Measurements from ENCODE around the gene OR51V1.
"Not testable (repeated sequence)": the region's sequence is repeated elsewhere in the genome, so short reads cannot be mapped to it uniquely, and the experiment has no call there.

Gene OR51V1, protein sequence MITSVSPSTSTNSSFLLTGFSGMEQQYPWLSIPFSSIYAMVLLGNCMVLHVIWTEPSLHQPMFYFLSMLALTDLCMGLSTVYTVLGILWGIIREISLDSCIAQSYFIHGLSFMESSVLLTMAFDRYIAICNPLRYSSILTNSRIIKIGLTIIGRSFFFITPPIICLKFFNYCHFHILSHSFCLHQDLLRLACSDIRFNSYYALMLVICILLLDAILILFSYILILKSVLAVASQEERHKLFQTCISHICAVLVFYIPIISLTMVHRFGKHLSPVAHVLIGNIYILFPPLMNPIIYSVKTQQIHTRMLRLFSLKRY

DNA sequence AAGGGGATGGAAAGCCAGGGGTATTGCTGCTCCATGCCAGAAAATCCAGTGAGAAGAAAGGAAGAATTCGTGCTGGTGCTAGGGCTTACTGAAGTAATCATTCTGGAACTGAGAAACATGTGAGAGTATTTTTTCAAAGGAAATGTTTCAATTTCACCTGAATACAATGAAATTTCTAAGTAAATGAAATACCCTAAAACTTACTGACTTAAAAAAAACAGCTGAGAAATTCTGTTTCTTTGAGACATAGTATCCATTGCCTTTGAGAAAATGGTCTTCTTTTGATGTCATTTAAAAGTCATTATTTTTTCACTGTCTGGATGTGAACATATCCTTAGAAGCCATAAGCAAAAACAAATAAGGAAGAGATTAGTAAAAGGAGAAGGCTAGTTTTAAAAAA lies at the start of gene OR51V1:
TSS of gene OR51V1 (minus strand) at position 101 of the 400 bp plus-strand sequence. CDS start at position 101, 0 bp downstream.
- CTCF ChIA-PET: interaction anchor here (0.9 to 6.0 kb wide), 4 partner anchors 90 to 180 kb away, joined by 3 to 66 read pairs (median 15); no protein-coding TSS in a partner anchor
- no peak for DNase-seq (ENCODE audit: low read depth, low spot score)
- TF ChIP-seq, protein P1, sequence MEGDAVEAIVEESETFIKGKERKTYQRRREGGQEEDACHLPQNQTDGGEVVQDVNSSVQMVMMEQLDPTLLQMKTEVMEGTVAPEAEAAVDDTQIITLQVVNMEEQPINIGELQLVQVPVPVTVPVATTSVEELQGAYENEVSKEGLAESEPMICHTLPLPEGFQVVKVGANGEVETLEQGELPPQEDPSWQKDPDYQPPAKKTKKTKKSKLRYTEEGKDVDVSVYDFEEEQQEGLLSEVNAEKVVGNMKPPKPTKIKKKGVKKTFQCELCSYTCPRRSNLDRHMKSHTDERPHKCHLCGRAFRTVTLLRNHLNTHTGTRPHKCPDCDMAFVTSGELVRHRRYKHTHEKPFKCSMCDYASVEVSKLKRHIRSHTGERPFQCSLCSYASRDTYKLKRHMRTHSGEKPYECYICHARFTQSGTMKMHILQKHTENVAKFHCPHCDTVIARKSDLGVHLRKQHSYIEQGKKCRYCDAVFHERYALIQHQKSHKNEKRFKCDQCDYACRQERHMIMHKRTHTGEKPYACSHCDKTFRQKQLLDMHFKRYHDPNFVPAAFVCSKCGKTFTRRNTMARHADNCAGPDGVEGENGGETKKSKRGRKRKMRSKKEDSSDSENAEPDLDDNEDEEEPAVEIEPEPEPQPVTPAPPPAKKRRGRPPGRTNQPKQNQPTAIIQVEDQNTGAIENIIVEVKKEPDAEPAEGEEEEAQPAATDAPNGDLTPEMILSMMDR (IDR thresholded peaks at IDR 0.05; ENCODE audit: insufficient read depth, low read length, missing control alignments): no peak
- POLR2A ChIA-PET: no interaction called here
- no peak within 1 kb of the TSS for H3K4me3 ChIP-seq (ENCODE audit: low read depth, low read length)

DNA sequence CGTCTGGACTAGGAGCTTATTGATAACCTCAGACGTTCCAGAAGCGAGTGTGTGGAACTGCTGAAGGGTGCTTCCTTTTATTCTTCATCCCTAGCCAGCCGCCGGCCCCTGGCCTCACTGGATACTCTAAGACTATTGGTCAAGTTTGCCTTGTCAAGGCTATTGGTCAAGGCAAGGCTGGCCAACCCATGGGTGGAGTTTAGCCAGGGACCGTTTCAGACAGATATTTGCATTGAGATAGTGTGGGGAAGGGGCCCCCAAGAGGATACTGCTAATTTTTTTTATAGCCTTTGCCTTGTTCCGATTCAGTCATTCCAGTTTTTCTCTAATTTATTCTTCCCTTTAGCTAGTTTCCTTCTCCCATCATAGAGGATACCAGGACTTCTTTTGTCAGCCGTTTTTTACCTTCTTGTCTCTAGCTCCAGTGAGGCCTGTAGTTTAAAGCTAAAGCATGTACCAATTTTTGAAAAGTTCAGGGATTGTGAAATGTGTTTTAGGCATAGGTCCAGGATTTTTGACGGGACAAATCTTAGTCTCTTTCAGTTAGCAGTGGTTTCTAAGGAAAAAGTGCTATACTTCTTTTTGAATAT lies 49.4 kb upstream of the OR51V1 start, which contains the start of gene HBG1:
TSS of gene HBG1 (minus strand) at position 51 of the 590 bp plus-strand sequence. CDS start 53 bp downstream, outside the sequence.
- DNase-seq (ENCODE audit: low read depth, low spot score); POLR2A ChIA-PET; H3K4me3 ChIP-seq (ENCODE audit: low read depth, low read length); CTCF ChIA-PET: not testable (repeated sequence)

DNA sequence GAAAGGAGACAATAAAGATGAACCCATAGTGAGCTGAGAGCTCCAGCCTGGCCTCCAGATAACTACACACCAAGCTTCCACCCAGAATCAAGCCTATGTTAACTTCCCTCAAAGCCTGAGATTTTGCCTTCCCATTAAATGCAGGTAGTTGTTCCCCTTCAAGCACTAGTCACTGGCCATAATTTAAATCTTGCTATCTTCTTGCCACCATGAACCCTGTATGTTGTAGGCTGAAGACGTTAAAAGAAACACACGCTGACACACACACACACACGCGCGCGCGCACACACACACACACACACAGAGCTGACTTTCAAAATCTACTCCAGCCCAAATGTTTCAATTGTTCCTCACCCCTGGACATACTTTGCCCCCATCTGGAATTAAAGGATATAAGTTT lies 48.0 kb upstream of the OR51V1 start:
- POLR2A ChIA-PET; DNase-seq (ENCODE audit: low read depth, low spot score); H3K4me3 ChIP-seq (ENCODE audit: low read depth, low read length); CTCF ChIA-PET: not testable (repeated sequence)

DNA sequence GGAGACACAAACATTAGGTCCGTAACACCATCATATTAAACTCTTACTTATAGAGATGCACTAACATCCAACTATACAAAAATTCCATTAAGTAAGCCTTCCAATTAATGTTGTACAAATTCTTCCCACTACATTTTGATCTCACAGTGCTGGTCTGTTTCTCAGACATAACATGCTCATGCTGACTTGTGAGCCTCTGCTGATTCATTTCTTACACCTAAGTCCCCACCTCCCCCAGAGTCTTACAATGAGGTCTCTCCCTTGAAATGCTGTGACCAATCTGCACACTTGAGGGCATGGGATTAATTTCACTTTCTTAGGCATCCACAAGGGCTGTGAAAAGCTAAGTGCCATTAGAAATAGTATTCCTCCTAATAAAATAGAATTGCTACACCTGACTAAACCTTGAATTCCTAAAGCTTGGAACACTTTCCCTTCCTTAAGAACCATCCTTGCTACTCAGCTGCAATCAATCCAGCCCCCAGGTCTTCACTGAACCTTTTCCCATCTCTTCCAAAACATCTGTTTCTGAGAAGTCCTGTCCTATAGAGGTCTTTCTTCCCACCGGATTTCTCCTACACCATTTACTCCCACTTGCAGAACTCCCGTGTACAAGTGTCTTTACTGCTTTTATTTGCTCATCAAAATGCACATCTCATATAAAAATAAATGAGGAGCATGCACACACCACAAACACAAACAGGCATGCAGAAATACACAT lies 47.1 kb upstream of the OR51V1 start:
- TF ChIP-seq, protein P1 (IDR thresholded peaks at IDR 0.05; ENCODE audit: insufficient read depth, low read length, missing control alignments): no peak
- DNase-seq (ENCODE audit: low read depth, low spot score): no peak
- ChIA-PET CTCF (no interaction called here), POLR2A (no interaction called here)
- no peak overlapping the region for H3K4me3 ChIP-seq (ENCODE audit: low read depth, low read length)

DNA sequence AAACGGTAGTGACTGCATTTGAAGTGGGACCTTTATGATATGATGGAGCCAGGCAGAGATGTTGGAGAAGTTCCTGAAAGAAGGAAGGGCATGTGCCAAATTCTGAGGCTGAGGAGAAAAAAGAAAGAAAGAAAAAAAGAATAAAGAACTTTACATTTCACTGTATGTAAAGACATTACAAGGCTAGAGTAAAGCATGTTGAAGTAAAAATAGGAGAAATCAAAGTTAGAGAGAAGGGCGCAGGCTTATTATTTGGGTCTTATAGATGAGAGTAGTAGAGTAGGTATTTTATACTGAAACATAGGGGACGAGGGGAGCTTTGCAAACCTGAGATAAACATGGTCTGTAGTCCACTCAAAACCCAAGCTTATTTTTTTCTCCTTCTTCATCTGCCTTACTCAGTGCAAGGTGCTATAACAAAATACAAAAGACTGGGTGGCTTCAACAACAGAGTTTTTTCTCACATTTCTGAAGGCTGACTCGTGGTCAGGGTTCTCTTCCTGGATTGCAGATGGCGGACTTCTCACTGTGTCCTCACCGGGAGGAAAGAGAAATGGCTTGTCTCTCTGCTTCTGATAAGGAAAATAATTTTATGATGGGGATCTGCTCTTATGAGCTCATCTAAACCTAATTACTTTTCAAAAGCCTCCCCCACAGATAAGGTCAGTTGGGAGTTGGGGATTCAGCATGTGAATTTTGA lies 46.4 kb upstream of the OR51V1 start:
- DNase-seq (ENCODE audit: low read depth, low spot score): no peak
- H3K4me3 ChIP-seq (ENCODE audit: low read depth, low read length): no peak overlapping the region
- TF ChIP-seq, protein P1 (IDR thresholded peaks at IDR 0.05; ENCODE audit: insufficient read depth, low read length, missing control alignments): no peak
- ChIA-PET POLR2A (no interaction called here), CTCF (no interaction called here)

DNA sequence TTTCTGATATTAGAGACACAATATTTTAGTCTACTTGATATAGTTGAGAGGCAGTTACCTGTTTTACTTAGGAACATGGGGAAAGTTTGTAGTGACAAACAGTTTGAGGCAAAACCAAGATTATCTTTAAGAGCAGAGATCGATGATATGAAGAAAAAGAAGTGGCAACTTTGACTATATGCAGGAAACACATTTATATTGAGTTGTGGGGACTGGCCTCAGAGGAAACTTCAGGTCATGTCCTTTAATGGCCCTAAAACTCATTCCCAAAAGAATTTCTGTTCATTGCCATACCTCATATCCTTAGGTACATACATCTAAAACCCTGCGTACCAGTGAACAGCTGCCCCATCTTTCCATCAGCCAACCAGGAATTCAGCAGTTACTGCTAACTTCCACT lies 44.7 kb upstream of the OR51V1 start:
- ChIA-PET CTCF (no interaction called here), POLR2A (no interaction called here)
- no peak for DNase-seq (ENCODE audit: low read depth, low spot score)
- TF ChIP-seq, protein P1 (IDR thresholded peaks at IDR 0.05; ENCODE audit: insufficient read depth, low read length, missing control alignments): no peak
- H3K4me3 ChIP-seq (ENCODE audit: low read depth, low read length): no peak overlapping the region

DNA sequence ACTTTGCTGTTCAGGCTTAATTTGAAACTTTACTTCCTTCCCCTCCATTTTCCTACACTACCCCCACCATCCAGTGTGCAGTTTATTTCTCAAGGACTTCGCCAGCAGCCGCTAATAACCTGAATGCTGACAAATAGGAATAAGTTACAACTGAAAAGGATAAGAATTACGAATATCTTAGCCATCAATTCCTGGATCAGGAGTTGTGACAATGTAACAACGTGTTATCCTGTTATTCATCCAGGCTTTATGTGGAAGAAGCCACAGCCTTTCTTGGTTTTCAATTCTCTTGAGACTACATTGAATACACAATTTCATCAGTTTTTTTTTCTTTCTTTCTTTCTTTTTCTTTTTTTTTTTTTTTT lies 43.3 kb upstream of the OR51V1 start:
- ChIA-PET POLR2A (no interaction called here), CTCF (no interaction called here)
- TF ChIP-seq, protein P1 (IDR thresholded peaks at IDR 0.05; ENCODE audit: insufficient read depth, low read length, missing control alignments): no peak
- H3K4me3 ChIP-seq (ENCODE audit: low read depth, low read length): no peak overlapping the region
- DNase-seq (ENCODE audit: low read depth, low spot score): no peak
